HG02623 (cell line): ENCODE measurements around the gene PIK3R5.

ENCODE experiments used
- ATAC-seq: cut with Tn5 transposase; IDR thresholded peaks from one replicate; pipeline ENCODE4 v1.9.1; 2021; ENCODE audit warnings: moderate library complexity; ENCODE audit not compliant: unreplicated experiment

Gene PIK3R5

GRCh38 chr17:8955021-8955959, 10.2 kb downstream of the PIK3R5 start:
- no peak for ATAC-seq

GRCh38 chr17:8954339-8954738, 11.2 kb downstream of the PIK3R5 start:
- no peak for ATAC-seq

DNA sequence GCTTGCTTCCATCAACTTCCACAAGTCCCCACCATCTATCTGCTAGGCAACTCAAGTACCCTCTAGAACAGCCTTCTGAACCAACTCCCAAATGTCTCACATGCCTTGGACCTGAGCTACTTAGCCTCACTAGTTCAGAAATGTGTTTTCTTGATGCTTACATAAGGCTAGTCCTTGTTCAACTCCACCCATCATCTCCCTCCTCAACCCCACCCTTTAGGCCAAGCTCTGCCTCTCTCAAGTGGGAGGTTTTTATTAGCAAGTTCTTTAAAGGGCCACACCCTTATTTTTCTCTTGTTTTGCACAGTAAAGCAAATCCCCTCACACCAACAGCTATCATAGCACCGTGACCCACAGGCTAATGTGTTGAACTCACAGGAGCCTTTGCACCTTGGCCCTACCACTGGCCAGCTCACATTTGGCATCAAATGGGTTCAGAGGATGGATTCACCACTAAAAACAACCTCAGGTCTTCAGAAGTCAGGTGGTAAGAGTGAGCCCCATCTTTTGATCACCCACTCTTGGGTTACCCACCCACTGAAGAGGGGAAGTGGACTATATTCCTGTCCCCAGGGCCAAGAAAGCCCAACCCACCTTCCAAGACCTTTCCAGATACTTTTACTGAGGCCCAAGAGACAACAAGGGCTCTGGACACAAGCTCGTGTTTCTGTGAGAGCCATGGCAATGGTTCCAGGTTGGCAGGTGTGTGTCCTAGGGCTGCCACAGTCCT, 12.2 kb downstream of the PIK3R5 start:
- no peak for ATAC-seq

- no peak for ATAC-seq
Measured at GRCh38 chr17:8952191-8952590, 13.3 kb downstream of the PIK3R5 start.

DNA sequence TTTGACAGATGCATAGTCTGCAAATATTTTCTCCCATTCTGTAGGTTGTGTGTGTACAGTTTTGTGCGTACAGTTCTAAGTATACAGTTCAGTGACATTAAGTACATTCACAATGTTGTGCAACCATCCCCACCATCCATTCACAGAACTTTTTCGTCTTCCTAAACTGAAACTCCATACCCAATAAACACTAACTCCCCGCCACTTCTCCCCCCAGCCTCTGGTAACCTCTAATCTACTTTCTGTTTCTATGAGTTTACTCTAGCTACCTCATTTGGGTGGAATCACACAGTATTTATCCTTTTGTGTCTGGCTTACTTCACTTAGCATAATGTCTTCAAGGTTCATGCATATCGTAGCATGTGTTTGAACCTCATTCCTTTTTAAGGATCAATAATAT, 14.3 kb downstream of the PIK3R5 start:
- ATAC-seq = no peak

DNA sequence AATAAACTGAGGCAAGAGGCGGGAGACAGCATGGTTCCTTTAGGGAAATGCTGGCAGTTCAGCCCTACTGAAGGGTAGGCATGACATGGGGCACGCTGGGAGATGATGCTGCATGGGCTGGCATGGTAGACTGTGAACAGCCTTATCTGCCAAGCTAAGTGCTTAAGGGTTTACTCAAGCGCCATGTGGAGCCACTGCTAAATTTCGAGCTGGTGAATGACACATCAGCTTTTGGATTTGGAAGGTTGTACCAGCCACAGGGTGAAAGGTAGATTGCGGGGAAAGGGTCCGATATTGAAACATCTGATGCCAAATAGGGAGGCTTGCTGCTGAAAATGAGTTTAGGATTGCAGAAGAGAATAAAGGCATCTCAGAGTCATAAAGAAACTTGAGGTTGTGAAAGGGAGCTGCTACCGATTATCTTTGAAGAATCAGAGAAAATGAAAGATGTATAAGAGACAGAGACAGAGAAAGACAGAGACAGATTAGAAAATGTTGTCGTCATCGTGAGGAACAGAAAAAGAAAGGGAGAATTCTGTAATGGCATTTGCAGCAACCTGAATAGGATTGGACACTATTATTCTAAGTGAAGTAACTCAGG, 16.3 kb downstream of the PIK3R5 start:
- ATAC-seq = no peak

- ATAC-seq = no peak
Measured at GRCh38 chr17:8948462-8948861, 17.0 kb downstream of the PIK3R5 start.

DNA sequence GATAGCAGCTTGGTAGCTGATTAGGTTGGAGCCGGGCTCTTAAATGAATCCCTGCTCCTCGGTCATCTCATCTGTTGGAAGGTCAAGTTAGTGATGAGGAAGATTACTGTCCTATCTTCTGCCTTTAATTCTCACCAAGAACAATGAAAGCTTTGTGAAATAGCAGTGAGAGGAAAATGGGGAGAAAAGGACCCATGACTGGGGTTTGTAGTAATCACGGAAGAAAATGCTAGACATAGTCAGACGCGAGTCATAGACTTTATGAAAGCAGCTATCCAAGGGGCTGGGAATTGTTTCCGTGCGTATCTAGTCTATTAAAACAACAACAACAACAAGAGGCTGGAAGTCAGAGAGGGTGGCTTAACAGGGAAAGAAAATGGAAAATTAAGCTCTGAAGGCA, 18.3 kb downstream of the PIK3R5 start:
- ATAC-seq = no peak

GRCh38 chr17:8946476-8946875, 19.0 kb downstream of the PIK3R5 start:
- ATAC-seq = no peak

DNA sequence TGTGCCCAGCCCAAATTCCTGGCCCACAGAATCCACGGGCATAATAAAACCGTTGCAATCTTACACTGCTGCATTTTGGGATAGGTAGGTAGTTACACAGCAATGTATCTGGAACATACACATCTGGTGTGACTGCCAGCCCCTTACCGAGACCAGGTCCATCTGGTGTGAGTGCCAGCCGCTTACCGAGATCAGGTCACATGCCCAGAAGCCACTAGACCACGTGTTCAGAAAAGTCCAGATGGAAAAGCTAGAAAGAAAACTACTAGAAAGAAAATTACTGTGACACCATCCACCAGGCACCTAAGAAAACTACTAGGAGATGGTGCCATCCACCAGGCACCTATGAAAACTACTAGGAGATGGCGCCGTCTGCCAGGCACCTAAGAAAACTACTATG, 19.4 kb downstream of the PIK3R5 start:
- ATAC-seq = no peak

DNA sequence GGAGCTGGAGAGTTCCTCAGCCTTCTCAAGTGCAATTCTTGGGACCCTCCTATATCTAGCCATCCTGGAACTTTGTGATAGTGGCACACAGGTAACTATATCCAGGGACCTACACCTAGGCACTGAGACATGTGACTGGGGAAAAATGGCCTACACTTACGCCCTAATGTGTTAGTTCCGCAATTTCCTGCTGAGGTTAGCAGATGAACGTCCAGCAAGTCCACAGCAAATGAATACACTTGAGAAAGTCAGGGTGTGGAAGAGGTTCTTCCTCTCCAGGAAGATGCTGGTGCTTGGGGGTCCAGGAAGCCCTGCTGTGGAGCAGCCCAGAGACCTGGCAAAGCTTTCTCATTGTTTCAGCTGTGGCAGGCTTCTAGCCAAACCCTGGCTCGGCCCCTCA, 20.8 kb downstream of the PIK3R5 start:
- ATAC-seq = no peak

- no peak for ATAC-seq
Measured at GRCh38 chr17:8944083-8944482, 21.4 kb downstream of the PIK3R5 start.

GRCh38 chr17:8941980-8942622, 23.4 kb downstream of the PIK3R5 start:
- ATAC-seq = no peak

DNA sequence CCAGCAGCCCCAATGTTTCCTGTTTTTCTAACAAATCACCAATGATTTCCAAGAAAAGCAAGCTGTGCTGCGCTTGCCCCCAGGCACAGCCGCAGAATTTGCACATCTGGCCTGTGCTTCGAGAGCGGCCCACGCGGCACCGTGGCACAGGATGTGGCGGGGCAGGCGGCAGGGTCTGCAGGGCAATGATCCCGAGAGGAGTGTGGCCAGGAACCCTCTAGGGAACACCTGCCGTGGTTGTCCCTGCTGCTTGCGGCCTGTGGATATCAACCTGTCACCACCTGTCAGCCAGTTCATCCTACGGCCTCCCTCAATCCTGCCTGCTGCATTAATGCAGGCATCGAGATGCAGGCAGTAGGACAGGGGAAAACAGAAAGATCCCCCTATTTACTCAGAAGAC, 24.0 kb downstream of the PIK3R5 start:
- peak; percentile 42 for ATAC-seq

GRCh38 chr17:8940866-8941471, 24.5 kb downstream of the PIK3R5 start:
- ATAC-seq = no peak

GRCh38 chr17:8939496-8940334, 25.8 kb downstream of the PIK3R5 start:
- no peak for ATAC-seq

DNA sequence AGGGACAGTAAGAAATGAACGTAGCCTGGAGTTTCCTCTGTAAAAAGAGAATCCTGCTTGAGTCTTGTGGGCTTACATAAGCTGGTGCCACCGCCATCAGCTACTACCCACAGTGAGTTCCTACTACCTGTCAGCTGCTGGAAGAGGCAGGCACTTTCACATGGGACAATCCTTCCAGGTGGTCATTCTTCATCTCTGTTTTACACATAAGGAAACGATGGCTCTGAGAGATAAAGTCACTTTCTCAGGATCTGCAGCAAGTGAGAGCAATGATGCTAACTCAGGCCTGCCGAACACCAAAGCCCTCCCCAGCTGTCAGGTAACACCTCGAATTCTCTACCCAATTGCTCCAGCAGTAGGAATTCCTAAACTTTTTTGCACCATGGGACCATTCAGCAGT, 26.6 kb downstream of the PIK3R5 start:
- no peak for ATAC-seq

DNA sequence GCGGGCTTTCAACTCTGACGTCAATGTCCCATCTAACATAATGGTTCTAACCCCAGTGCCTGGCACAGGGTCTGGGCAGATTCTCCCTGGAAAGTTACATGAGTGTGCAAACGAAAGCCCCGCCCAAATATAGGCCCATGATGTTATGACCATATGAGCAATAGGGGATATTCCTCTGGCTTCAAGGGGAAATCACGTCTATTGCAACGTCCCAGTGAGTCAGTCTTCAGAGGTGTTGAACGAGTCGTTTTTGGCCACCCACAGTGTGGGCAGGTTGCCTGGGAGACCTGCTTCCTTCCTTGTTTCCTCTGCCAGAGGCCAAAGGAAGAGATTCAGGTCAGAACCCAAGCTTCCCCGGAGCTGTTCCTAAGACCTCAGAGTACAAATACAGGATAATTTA, 30.3 kb downstream of the PIK3R5 start:
- no peak for ATAC-seq

DNA sequence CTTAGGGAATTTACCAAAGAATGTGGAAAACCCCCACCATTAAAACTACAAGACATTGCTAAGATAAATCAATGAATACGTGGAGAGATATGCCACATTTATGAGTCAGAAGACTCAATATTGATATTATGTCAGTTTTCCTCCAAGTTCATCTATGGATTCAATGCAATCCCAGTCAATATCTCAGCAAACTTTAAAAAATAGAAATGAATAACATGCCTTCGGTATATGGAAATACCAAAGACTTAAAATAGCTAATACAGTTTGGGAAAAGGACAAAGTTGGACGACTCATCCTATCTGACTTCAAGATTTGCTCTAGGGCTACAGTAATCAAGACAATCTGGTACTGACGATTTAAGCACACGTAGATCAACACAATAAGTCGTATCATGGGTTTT, 31.2 kb downstream of the PIK3R5 start:
- ATAC-seq = no peak

DNA sequence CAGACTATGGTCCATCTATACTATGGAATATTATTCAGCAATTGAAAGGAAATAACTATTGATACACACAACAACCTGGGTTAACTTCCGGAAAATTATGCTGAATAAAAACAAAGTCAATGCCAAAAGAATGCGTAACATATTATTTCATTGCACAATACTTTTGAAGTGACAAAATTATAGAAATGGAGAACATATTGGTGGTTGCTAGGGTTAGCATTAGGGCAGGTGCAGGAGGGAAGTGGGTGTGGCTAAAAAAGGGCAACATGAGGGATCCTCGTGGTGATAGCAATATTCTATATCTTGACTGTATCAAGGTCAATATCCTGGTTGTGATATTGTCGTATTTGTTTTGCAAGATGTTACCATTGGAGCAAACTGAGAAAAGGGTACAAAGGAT, 34.9 kb downstream of the PIK3R5 start:
- ATAC-seq = no peak
